ENCODE data around the gene HOXB6. TPM values are rescaled to one million over a fixed set of nuclear protein-coding genes. Genes with fewer than 3 reads are reported as not detected.
A peak's percentile ranks its signal among the peaks of the same experiment; 100 is the strongest.

The HOXB6 gene
- total RNA-seq, 3 donors from 2014 or later = 41.3 to 68.8 (median 50.9) TPM

GRCh38 chr17:48547808-48548522 is 56.8 kb downstream of the HOXB6 start:
- H3K9me3 ChIP-seq = no peaks in the 10 kb centered on the region
- ATAC-seq = no peak
- no peak overlapping the region for H3K4me3 ChIP-seq
- intact Hi-C loops (cut with DNase I, micrococcal nuclease) = no loop called here
- DNase-seq = peak in 1 of 3 donors; percentile 51
- peaks cover 18% of the 10 kb centered on the region for H3K4me1 ChIP-seq (ENCODE audit: low read depth)
- H3K36me3 ChIP-seq (ENCODE audit: low read depth) = no peaks in the 10 kb centered on the region
- no peak for TF ChIP-seq CTCF (IDR thresholded peaks at IDR 0.05)

- peaks cover 18% of the 10 kb centered on the region for H3K4me1 ChIP-seq (ENCODE audit: low read depth)
- no peaks in the 10 kb centered on the region for H3K36me3 ChIP-seq (ENCODE audit: low read depth)
- intact Hi-C loops (cut with DNase I, micrococcal nuclease) = no loop called here
- ATAC-seq (peak; percentile 54), DNase-seq (peak in 1 of 3 donors; percentile 53)
- TF ChIP-seq CTCF (IDR thresholded peaks at IDR 0.05) = no peak
- H3K4me3 ChIP-seq = no peak overlapping the region
- no peaks in the 10 kb centered on the region for H3K9me3 ChIP-seq
Measured at GRCh38 chr17:48546924-48547807, 57.6 kb downstream of the HOXB6 start.

- H3K9me3 ChIP-seq = no peaks in the 10 kb centered on the region
- no peak for TF ChIP-seq CTCF (IDR thresholded peaks at IDR 0.05)
- no peak overlapping the region for H3K4me3 ChIP-seq
- no peak for DNase-seq
- intact Hi-C loops (cut with DNase I, micrococcal nuclease) = no loop called here
- no peak for ATAC-seq
- H3K4me1 ChIP-seq (ENCODE audit: low read depth) = peaks cover 15% of the 10 kb centered on the region
- no peaks in the 10 kb centered on the region for H3K36me3 ChIP-seq (ENCODE audit: low read depth)
Measured at GRCh38 chr17:48546137-48546923, 58.5 kb downstream of the HOXB6 start.

Small RNA genes lying within 50 kb of the gene (microRNA-seq; reads per million reads assigned to microRNA genes)
- gene MIR196A1 = 59.1 reads per million, percentile 56 among the genes with 10 or more reads in this experiment

Other genes with a start within 250 kb of the HOXB6 start
- gene SKAP1, start 174.8 kb downstream of the HOXB6 start, total RNA-seq = 1 to 10 TPM; 2.2 to 3.2 (median 2.4) TPM
- gene HOXB1, start 74.0 kb downstream of the HOXB6 start, total RNA-seq = not detected
- 10 to 100 TPM in 1 of 3 donors, 1 to 10 TPM in 1, under 1 TPM in 1; 0.93 to 32.4 (median 3.3) TPM for gene HOXB2, start 59.9 kb downstream of the HOXB6 start, total RNA-seq
- 10 to 100 TPM in 1 of 3 donors, 1 to 10 TPM in 2; 4.5 to 14.6 (median 5.3) TPM for gene HOXB4, start 26.6 kb downstream of the HOXB6 start, total RNA-seq
- gene HOXB3, start 14.7 kb downstream of the HOXB6 start, total RNA-seq = 10 to 100 TPM; 42.4 to 64.8 (median 43.4) TPM
- 10 to 100 TPM; 16.2 to 29.3 (median 19.9) TPM for gene HOXB5, start 11.2 kb downstream of the HOXB6 start, total RNA-seq
- gene HOXB7, start 6.0 kb upstream of the HOXB6 start, total RNA-seq = 10 to 100 TPM; 10.9 to 29.1 (median 22.4) TPM
- gene HOXB8, start 10.3 kb upstream of the HOXB6 start, total RNA-seq = 1 to 10 TPM; 4.2 to 7.5 (median 5.6) TPM
- 10 to 100 TPM; 40.1 to 78.4 (median 41.5) TPM for gene HOXB9, start 21.4 kb upstream of the HOXB6 start, total RNA-seq
- gene PRAC1, start 117.5 kb upstream of the HOXB6 start, total RNA-seq = 100 to 1,000 TPM in 2 of 3 donors, 10 to 100 TPM in 1; 32.2 to 180 (median 137) TPM
- gene PRAC2, start 118.2 kb upstream of the HOXB6 start, total RNA-seq = 10 to 100 TPM in 2 of 3 donors, 1 to 10 TPM in 1; 6.6 to 24.0 (median 12.4) TPM
- 10 to 100 TPM; 12.2 to 65.4 (median 48.2) TPM for gene HOXB13, start 123.8 kb upstream of the HOXB6 start, total RNA-seq
- gene TTLL6, start 212.2 kb upstream of the HOXB6 start, total RNA-seq = 10 to 100 TPM; 10.7 to 25.1 (median 12.2) TPM
- 100 to 1,000 TPM; 181 to 296 (median 224) TPM for gene CALCOCO2, start 226.0 kb upstream of the HOXB6 start, total RNA-seq